ENCODE results near the gene REV1.

DNA sequence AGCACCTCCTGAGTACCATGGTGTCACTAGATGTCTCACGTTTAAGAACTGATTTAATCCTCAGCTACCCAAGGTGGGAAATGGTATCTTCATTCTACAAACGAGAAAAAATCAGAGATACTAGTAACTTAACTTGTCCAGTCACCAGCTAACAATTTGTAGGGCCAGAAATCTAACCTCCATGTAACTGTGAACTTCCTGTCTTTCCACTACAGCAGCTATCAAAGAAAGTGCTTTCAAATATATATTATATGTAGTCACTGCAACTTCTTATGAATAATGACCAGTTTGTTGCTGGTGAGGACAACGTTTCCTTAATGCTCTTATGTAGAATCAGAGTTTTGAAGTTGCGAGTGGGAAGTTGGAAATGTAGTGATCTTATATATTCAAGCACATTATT is 1.9 kb downstream of the REV1 start:
- TF ChIP-seq, protein P1, sequence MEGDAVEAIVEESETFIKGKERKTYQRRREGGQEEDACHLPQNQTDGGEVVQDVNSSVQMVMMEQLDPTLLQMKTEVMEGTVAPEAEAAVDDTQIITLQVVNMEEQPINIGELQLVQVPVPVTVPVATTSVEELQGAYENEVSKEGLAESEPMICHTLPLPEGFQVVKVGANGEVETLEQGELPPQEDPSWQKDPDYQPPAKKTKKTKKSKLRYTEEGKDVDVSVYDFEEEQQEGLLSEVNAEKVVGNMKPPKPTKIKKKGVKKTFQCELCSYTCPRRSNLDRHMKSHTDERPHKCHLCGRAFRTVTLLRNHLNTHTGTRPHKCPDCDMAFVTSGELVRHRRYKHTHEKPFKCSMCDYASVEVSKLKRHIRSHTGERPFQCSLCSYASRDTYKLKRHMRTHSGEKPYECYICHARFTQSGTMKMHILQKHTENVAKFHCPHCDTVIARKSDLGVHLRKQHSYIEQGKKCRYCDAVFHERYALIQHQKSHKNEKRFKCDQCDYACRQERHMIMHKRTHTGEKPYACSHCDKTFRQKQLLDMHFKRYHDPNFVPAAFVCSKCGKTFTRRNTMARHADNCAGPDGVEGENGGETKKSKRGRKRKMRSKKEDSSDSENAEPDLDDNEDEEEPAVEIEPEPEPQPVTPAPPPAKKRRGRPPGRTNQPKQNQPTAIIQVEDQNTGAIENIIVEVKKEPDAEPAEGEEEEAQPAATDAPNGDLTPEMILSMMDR (conservative IDR thresholded peaks at IDR 0.05; ENCODE audit: low read length): no peak
- no peak for TF ChIP-seq EZH2phosphoT487 (IDR thresholded peaks at IDR 0.05; ENCODE audit: borderline replicate concordance, low read depth, low read length)
